ENCODE measurements around the gene NPPA.
"Not testable (repeated sequence)": the region's sequence is repeated elsewhere in the genome, so short reads cannot be mapped to it uniquely, and the experiment has no call there.

The NPPA gene

DNA sequence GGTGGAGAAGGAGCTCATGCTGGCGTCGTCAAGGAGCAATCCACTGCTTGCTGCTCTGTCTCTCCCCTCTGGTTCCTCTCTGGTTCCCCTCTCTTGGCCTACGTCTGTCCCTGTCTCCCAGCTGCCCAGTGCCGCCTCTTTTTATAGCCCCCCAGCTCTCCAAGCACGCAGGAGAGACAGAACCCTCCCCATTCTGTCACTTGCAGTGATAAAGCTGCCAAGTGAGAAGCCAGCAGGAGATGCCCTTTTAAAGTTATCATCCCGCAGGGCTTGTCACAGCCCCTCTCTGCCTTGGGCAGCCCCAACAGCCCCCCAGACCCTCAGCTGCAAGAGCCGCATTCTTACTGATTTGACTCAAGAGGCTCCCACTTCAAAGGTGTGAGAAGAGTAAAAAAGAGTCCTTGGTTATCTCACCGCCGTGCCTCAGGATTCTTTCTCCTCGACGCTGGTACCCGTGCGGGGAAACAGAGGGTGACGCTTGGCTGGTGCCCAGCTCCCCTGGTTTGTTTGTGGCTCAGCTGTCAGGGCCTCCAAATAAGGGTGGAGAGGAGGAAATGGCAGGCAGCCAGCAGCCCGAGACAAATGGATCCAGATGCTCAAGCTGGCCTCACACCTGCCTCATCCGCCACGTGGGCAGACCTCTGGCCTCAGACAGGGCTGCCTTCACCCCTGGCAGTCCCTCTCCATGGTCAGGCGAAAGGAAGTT, at the start of gene NPPA:
Gene NPPA (minus strand): TSS at position 117 of the 706 bp plus-strand sequence. CDS start 99 bp downstream, at position 18.
- H3K27me3 ChIP-seq (ENCODE audit: insufficient read depth, low read depth): peaks cover 51% of the 10 kb centered on the region
- no peak within 1 kb of the TSS for H3K4me3 ChIP-seq (IDR thresholded peaks at IDR 0.05; ENCODE audit: insufficient read depth, low read depth, low read length)
- no peak within 1 kb of the TSS for H2AFZ ChIP-seq (ENCODE audit: low read depth)
- H3K4me2 ChIP-seq: no peak within 1 kb of the TSS
- no peaks in the 10 kb centered on the region for H3K4me1 ChIP-seq (ENCODE audit: low read depth, poor library complexity, severe bottlenecking)
- no peaks in the 10 kb centered on the region for H3K36me3 ChIP-seq (ENCODE audit: insufficient read depth)
- no peaks in the 10 kb centered on the region for H4K20me1 ChIP-seq (ENCODE audit: insufficient read depth)
- TF ChIP-seq, protein P1, sequence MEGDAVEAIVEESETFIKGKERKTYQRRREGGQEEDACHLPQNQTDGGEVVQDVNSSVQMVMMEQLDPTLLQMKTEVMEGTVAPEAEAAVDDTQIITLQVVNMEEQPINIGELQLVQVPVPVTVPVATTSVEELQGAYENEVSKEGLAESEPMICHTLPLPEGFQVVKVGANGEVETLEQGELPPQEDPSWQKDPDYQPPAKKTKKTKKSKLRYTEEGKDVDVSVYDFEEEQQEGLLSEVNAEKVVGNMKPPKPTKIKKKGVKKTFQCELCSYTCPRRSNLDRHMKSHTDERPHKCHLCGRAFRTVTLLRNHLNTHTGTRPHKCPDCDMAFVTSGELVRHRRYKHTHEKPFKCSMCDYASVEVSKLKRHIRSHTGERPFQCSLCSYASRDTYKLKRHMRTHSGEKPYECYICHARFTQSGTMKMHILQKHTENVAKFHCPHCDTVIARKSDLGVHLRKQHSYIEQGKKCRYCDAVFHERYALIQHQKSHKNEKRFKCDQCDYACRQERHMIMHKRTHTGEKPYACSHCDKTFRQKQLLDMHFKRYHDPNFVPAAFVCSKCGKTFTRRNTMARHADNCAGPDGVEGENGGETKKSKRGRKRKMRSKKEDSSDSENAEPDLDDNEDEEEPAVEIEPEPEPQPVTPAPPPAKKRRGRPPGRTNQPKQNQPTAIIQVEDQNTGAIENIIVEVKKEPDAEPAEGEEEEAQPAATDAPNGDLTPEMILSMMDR (conservative IDR thresholded peaks at IDR 0.05; ENCODE audit: low read depth, low read length): no peak
- H3K79me2 ChIP-seq (ENCODE audit: insufficient read depth, low read depth): no peaks in the 10 kb centered on the region
- no peak within 1 kb of the TSS for H3K27ac ChIP-seq
- no peak within 1 kb of the TSS for H3K9ac ChIP-seq

DNA sequence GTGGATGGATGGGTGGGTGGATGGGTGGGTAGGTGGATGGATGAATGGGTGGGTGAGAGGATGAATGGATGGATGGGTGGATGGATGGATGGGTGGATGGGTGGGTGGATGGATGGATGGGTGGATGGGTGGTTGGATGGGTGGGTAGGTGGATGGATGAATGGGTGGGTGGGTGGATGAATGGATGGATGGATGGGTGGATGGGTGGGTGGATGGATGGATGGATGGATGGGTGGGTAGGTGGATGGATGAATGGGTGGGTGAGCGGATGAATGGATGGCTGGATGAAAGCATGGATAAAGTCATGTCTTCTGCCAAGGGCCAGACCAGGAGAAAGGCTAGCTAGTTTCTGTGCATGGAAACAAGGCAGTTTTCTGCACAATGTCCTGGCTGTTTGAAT, 46.9 kb upstream of the NPPA start:
- peaks cover 64% of the 10 kb centered on the region for H3K27me3 ChIP-seq (ENCODE audit: insufficient read depth, low read depth)
- not testable (repeated sequence) for H3K4me2 ChIP-seq, H3K27ac ChIP-seq

DNA sequence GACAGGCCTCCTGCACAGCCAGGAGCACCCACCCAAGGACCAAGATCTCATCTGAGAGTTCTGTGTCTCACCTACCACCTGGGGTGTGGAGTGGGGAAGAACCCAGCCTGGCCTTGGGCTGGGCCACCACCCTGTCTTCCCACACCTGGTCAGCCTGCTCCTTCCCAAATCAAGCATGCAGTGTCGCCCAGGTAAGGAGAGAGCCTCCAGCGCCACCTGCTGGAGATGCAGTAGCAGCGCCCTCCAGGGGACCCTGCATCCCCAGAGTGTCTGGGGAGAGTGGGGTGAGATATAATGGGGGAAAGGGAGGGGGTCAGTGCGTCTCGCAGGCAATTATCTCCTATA, 46.3 kb upstream of the NPPA start:
- Histone ChIP-seq H3K27me3 (ENCODE audit: insufficient read depth, low read depth) (peaks cover 64% of the 10 kb centered on the region), H3K79me2 (ENCODE audit: insufficient read depth, low read depth) (no peaks in the 10 kb centered on the region), H3K4me2 (no peak overlapping the region), H3K9ac (no peak overlapping the region), H2AFZ (ENCODE audit: low read depth) (no peak overlapping the region), H3K36me3 (ENCODE audit: insufficient read depth) (no peaks in the 10 kb centered on the region), H3K4me1 (ENCODE audit: low read depth, poor library complexity, severe bottlenecking) (no peaks in the 10 kb centered on the region), H3K4me3 (IDR thresholded peaks at IDR 0.05; ENCODE audit: insufficient read depth, low read depth, low read length) (no peak overlapping the region), H4K20me1 (ENCODE audit: insufficient read depth) (no peaks in the 10 kb centered on the region), H3K27ac (no peak overlapping the region)
- TF ChIP-seq, protein P1 (conservative IDR thresholded peaks at IDR 0.05; ENCODE audit: low read depth, low read length): peak; percentile 95

More for the DNA sequence above, 46.9 kb upstream of the NPPA start:
- not testable (repeated sequence) for H3K36me3 ChIP-seq (ENCODE audit: insufficient read depth); H3K79me2 ChIP-seq (ENCODE audit: insufficient read depth, low read depth); H4K20me1 ChIP-seq (ENCODE audit: insufficient read depth); H3K9ac ChIP-seq; H3K4me1 ChIP-seq (ENCODE audit: low read depth, poor library complexity, severe bottlenecking); H3K4me3 ChIP-seq (IDR thresholded peaks at IDR 0.05; ENCODE audit: insufficient read depth, low read depth, low read length); H2AFZ ChIP-seq (ENCODE audit: low read depth)

DNA sequence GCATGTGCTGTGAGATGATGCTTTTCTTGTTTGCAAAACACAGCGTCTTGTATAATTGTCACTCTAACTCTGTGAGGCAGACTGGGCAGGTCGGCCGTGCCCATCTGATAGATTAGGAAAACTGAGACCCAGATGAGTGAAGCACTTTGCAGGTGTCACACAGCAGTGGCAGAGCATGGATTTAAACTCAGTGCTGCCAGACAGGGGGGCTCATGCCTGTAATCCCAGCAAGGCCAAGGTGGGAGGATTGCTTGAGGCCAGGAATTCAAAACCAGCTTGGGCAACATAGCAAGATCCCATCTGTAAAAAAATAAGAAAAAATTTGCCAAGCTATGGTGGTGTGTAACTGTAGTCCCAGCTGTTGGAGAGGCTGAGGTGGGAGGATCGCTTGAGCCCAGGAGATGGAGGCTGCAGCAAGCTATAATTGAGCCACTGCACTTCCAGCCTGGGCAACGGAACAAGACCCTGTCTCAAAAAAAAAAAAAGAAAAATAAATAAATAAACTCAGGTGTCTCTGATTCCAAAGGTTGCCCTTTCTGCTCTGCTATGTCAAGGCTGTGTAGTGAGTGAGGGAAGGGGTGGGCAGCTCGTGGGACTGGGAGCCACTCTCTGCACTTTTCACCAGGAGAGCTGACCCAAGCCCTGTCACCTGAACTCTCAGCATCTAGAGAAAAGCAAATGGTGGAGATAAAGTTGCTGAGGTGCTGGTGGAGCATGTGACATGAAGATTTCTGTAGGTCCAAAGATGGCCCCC, 44.0 kb upstream of the NPPA start:
- TF ChIP-seq, protein P1 (conservative IDR thresholded peaks at IDR 0.05; ENCODE audit: low read depth, low read length): no peak
- no peaks in the 10 kb centered on the region for H3K36me3 ChIP-seq (ENCODE audit: insufficient read depth)
- no peak overlapping the region for H3K4me3 ChIP-seq (IDR thresholded peaks at IDR 0.05; ENCODE audit: insufficient read depth, low read depth, low read length)
- H3K4me1 ChIP-seq (ENCODE audit: low read depth, poor library complexity, severe bottlenecking): no peaks in the 10 kb centered on the region
- no peaks in the 10 kb centered on the region for H3K79me2 ChIP-seq (ENCODE audit: insufficient read depth, low read depth)
- no peak overlapping the region for H3K27ac ChIP-seq
- no peak overlapping the region for H3K4me2 ChIP-seq
- H4K20me1 ChIP-seq (ENCODE audit: insufficient read depth): no peaks in the 10 kb centered on the region
- H3K27me3 ChIP-seq (ENCODE audit: insufficient read depth, low read depth): peaks cover 69% of the 10 kb centered on the region
- no peak overlapping the region for H3K9ac ChIP-seq
- H2AFZ ChIP-seq (ENCODE audit: low read depth): no peak overlapping the region

DNA sequence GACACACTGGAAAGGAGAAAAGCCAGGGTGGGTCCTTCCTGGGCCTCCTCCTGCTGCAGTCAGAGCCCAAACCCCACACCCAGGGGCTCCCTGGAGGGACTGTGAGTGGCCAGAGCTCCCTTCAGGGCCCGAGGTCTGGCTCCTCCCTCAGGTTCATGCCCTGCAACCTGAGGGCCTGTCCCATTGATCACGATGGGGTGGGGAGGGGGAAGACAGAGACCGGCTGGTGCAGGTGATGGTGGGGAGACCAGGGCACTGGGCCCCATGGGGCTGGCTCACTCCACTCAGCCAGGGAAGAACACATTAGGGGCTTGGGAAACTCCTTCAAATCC, 41.3 kb upstream of the NPPA start:
- Histone ChIP-seq H3K27me3 (ENCODE audit: insufficient read depth, low read depth) (peaks cover 88% of the 10 kb centered on the region), H3K27ac (no peak overlapping the region), H3K4me1 (ENCODE audit: low read depth, poor library complexity, severe bottlenecking) (no peaks in the 10 kb centered on the region), H3K4me2 (no peak overlapping the region), H3K36me3 (ENCODE audit: insufficient read depth) (no peaks in the 10 kb centered on the region), H4K20me1 (ENCODE audit: insufficient read depth) (no peaks in the 10 kb centered on the region), H2AFZ (ENCODE audit: low read depth) (no peak overlapping the region), H3K79me2 (ENCODE audit: insufficient read depth, low read depth) (no peaks in the 10 kb centered on the region), H3K9ac (no peak overlapping the region), H3K4me3 (IDR thresholded peaks at IDR 0.05; ENCODE audit: insufficient read depth, low read depth, low read length) (no peak overlapping the region)
- TF ChIP-seq, protein P1 (conservative IDR thresholded peaks at IDR 0.05; ENCODE audit: low read depth, low read length): no peak

All from KMS-11 (cell line).